Peyer's patch (tissue), 4 donors: ENCODE measurements around the gene EEF1AKMT3.

Experiments
- POLR2A ChIP-seq, 2 donors: fragments of 450-650 bp; IDR thresholded peaks; one replicate each; pipeline ENCODE4 v1.5.1; 2017; ENCODE audit warnings: antibody characterized with exemption in 2 of 2, mild to moderate bottlenecking in 2 of 2, moderate library complexity in 2 of 2
- TF ChIP-seq, protein P1 (sequence below), 6 experiments: fragments of 450-650 bp in 4 of 6; fragments of 200-600 bp in 2 of 6; sonication (generic) in 1 of 6; IDR thresholded peaks; one replicate each; pipeline ENCODE4 v1.5.1; 2017 to 2019; ENCODE audit warnings: antibody characterized with exemption in 6 of 6, mild to moderate bottlenecking in 3 of 6, moderate library complexity in 1 of 6

DNA sequence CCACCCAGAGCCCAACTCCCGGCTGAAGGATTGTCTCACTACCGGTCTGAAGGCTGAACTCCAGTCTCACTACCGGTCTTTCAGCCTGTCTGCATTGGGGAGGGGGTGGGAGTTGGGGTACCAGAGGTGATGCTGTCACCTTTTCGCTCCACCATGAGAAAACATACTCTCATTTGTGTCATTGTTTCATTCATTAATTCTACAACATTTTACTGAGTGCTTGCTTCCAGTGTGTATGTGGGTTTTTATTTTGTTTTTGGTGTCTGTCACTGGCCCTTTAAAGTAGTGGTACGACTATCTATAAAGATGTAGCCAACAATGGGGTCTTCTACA is 19.8 kb upstream of the EEF1AKMT3 start:
- TF ChIP-seq, protein P1, sequence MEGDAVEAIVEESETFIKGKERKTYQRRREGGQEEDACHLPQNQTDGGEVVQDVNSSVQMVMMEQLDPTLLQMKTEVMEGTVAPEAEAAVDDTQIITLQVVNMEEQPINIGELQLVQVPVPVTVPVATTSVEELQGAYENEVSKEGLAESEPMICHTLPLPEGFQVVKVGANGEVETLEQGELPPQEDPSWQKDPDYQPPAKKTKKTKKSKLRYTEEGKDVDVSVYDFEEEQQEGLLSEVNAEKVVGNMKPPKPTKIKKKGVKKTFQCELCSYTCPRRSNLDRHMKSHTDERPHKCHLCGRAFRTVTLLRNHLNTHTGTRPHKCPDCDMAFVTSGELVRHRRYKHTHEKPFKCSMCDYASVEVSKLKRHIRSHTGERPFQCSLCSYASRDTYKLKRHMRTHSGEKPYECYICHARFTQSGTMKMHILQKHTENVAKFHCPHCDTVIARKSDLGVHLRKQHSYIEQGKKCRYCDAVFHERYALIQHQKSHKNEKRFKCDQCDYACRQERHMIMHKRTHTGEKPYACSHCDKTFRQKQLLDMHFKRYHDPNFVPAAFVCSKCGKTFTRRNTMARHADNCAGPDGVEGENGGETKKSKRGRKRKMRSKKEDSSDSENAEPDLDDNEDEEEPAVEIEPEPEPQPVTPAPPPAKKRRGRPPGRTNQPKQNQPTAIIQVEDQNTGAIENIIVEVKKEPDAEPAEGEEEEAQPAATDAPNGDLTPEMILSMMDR (IDR thresholded peaks at IDR 0.05), result no peak
- no peak for TF ChIP-seq POLR2A (IDR thresholded peaks at IDR 0.05)
